GM12801 (cell line): ENCODE data around the gene CPSF4.

ENCODE experiments used
- CTCF ChIP-seq: IDR thresholded peaks from one replicate; pipeline ENCODE4 v1.5.1; 2011; ENCODE audit warnings: control low read depth; ENCODE audit not compliant: insufficient read length; ENCODE audit errors: extremely low read depth

CPSF4 gene

GRCh38 chr7:99447943-99448342, 9.2 kb downstream of the CPSF4 start:
- TF ChIP-seq CTCF: no peak

DNA sequence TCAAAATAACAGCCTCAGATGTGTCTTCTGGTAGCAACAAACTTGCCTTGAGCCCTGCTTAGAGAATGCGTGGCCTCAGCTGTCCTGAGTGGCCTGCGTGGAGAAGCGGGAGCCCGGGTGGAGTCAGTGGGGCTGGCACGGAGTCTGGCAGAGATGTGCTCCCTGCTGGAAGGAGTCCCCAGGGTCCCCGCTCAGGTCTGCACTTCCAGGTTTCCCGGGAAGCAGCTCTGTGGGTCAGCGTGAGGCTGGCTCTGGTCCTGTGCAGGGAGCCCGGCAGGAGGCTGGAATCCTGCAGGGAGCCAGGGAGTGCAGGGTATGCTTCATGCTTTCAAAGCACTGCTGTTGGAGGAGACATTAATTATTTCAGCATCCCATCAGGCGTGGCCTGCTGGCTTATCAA, 10.1 kb downstream of the CPSF4 start:
- TF ChIP-seq CTCF: no peak

- no peak for TF ChIP-seq CTCF
Observed at GRCh38 chr7:99449326-99449725, 10.6 kb downstream of the CPSF4 start.

DNA sequence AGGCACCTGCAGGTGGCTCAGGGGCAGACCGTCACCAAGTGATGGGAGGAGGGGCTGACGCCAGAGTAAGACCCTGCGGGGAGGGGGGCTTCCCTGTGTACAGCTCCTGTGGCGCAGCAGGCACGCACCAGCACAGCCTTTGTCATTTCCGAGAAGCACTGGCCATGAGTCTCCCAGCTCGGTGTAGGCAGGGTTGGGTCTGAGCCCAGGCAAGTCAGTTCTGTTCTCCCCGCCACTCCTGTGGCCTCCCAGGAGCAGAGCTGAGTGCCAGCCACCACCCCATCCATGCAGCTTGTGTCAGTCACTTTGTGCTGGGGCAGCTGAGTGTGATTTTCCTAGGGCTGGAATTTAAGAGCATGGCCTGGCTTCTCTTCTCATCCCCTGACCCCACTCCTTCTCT, 13.2 kb downstream of the CPSF4 start:
- TF ChIP-seq CTCF: no peak

- TF ChIP-seq CTCF: no peak
Observed at GRCh38 chr7:99452541-99452940, 13.8 kb downstream of the CPSF4 start.

DNA sequence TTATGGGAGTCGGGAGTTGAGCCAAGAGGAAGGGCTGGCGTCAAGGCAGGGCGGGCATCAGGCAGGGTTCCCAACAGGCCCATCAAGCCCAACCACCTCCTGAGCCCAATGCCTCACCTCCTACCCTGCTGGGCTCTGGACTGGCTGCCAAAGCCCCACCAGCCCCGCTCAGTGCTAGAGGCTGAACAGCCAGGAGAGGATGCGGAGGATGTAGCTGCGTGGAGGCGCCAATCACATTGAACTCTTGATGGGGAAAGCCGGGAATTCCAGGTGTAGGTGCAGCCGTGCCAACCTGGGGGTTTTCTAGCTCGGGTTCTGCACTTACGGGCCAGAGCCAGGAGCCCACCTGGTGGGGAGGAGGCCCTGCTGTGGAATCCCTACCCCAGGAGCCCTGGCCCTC, 14.4 kb downstream of the CPSF4 start:
- no peak for TF ChIP-seq CTCF

- no peak for TF ChIP-seq CTCF
Observed at GRCh38 chr7:99455874-99456273, 17.1 kb downstream of the CPSF4 start.

DNA sequence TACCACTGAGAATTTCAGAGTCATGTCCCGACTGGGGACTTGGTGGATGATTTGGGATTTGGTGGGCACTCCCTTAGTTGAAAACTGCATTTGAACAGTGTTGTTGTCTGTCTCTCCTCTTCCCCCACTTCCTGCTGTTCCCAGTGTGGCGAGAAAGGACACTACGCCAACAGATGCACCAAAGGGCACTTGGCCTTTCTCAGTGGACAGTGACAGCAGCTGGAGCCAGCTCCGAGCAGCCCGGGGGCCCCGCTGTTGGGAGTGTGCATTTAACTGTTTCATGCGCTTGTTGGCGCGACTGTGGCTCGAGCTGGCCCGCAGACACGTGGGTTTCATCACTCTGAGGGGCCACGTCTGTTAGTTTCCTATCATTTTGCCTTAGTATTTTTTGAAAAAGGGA, 17.5 kb downstream of the CPSF4 start:
- no peak for TF ChIP-seq CTCF
